ENCODE data around the gene TPT1.

Gene TPT1

GRCh38 chr13:45333977-45334922 lies 6.7 kb downstream of the TPT1 start:
- DNase-seq (ENCODE audit: low spot score), result no peak

- DNase-seq (ENCODE audit: low spot score), result no peak
Observed at GRCh38 chr13:45333251-45333976, 7.6 kb downstream of the TPT1 start.

GRCh38 chr13:45332831-45333219 lies 8.2 kb downstream of the TPT1 start:
- no peak for DNase-seq (ENCODE audit: low spot score)

DNA sequence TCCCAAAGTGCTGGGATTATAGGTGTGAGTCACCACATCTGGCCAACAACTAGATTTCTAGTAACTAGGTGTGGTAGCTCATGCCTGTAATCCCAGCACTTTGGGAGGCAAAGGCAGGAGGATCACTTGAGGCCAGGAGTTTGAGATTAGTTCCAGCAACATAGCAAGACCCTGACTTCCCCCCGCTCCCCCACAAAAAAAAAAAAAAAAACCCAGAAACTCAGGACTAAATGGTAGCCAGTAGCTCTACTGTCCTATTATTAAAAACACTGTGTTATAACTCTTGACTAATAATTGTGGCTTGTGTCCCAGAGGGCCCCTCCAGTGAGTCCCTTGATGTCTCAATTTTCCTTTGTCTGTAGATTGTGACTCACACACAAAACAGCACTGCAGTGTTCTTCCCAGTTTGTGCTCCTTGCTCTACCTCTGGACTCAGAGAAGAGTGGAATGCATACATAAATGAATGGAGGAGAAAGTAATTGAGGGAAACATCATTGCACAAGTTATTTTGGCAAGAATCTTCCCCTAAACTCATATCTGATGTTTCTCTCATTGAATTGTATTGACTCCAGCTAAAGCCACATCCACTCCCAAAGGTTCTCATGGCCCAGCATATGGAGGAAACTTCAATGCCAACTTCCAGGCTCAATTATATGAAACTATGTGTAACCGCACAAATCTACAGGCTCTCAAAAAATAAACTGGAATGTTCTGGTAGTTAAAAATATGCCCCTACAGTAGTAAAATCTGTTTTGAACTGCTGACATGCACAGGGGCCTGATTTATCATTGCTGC lies 8.8 kb downstream of the TPT1 start:
- DNase-seq (ENCODE audit: low spot score), result peak; percentile 37

- no peak for DNase-seq (ENCODE audit: low spot score)
Observed at GRCh38 chr13:45331692-45332035, 9.3 kb downstream of the TPT1 start.

GRCh38 chr13:45331123-45331619 lies 9.8 kb downstream of the TPT1 start:
- DNase-seq (ENCODE audit: low spot score), result no peak

- peak; percentile 44 for DNase-seq (ENCODE audit: low spot score)
Observed at GRCh38 chr13:45328661-45329111, 12.3 kb downstream of the TPT1 start.

DNA sequence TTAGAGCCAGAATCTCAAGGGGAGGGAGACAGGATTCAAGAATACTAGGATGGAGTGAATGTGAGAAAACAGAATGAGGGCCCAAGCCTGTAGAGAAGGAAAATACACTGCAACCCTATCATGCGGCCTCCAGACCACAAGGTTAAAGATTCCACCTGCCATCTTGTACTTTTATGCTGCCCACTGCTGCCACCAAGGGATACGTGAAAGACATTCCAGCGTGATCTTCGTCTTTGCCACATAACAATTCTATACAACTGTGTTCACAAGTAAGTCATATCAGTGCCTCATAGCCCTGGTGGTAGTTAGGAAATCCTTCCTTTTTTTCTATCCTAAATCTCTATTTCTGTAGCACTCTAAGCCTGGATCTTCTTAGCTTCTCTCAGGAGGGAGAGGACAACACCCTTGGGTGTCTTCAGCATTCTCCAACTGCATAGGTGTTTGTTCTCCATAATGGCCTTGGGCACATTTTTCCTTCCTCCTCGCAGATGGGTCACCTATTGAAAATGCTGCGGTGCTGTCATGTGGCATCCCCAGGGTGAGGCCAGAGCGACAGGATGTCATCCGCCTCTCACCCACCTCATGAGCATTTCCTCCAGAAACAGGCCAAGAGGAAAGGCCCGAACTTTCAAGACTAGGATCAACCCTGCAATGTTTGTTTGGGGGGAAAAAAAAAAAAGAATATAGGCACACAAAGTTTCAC lies 13.6 kb downstream of the TPT1 start:
- no peak for DNase-seq (ENCODE audit: low spot score)

DNA sequence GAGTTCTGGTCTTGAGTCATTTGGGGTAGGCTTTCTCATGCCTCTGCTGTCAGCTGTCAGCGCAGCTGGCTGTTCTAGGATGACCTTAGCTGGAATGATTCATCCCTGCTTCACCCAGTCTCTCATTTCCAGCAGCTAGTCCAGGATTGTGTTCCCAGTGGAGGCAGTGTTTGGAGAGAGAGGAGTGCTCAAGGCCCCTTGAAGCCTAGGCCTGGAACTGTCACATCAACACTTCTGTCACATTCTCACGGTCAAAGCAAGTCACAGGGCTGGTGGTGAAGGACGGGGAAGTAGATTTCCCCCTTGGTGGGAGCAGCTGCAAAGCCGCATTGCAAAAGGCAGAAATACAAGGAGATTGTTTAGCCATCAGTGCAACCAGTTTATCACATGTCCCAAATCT lies 15.2 kb downstream of the TPT1 start:
- peak; percentile 88 for DNase-seq (ENCODE audit: low spot score)

DNA sequence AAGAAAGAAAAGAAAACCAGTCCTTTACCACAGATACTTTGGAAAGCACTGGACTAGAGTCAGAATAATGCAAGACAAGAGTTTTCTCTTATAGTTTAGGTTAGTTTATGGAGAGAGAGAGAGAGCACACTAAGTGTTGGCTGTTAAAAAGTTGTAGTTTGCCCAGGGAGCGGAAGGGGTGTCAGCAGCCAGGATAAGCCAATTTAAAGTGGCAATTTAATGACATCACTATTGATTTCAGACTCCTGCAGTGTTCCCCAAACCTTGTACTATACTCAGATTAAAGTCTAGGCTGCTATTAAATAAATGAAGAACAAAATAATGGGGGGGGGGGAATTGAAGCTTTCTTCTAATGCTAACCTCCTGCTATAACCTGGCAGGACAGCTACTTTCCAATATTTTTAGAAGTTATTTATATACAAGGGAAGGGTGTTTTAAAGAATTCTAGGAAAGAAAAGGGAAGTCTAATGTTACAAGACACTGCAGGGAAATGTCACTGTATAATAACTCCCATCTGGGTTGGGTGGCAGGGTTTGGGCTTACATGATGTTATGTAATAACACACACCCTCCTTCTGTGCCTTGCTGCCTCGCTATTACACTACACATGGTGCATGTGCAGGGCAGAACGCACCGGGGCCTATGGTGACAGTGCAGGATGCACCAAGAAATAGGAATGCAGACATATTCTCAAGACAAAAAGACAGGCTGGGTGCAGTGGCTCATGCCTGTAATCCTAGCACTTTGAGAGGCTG lies 19.9 kb downstream of the TPT1 start:
- no peak for DNase-seq (ENCODE audit: low spot score)

DNA sequence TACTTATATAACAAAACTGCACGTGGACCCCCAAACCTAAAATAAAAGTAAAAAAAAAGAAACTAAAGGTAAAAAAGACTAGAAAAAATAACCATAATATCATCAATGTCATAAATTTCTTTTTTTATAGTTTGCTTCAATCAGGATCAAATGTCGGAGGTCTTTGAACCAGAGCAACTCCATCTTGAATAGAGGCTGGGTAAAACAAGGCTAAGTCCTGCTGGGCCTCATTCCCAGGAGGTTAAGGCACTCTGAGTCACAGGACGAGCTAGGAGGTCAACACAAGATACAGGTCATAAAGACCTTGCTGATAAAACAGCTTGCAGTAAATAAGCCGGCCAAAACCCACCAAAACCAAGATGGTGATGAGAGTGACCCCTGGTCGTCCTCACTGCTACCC lies 24.0 kb downstream of the TPT1 start:
- DNase-seq (ENCODE audit: low spot score), result no peak

- no peak for DNase-seq (ENCODE audit: low spot score)
Observed at GRCh38 chr13:45316338-45316737, 24.6 kb downstream of the TPT1 start.

- DNase-seq (ENCODE audit: low spot score), result no peak
Observed at GRCh38 chr13:45315520-45316167, 25.3 kb downstream of the TPT1 start.

DNA sequence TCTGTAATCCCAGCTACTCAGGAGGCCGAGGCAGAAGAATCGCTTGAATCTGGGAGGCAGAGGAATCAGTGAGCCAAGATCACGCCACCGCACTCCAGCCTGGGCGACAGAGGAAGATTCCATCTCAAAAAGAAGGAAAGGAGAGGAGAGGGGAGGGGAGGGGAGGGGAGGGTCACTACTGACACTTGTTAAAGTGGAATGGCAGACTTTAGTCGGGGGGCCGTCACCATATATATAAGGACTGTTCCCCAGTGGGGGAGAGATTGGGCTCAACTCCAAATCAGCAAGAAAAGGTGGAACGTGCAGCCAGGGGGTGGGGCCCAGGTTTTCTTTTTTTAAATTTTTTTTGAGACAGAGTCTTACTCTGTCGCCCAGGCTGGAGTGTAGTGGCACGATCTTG lies 26.2 kb downstream of the TPT1 start:
- DNase-seq (ENCODE audit: low spot score), result no peak

DNA sequence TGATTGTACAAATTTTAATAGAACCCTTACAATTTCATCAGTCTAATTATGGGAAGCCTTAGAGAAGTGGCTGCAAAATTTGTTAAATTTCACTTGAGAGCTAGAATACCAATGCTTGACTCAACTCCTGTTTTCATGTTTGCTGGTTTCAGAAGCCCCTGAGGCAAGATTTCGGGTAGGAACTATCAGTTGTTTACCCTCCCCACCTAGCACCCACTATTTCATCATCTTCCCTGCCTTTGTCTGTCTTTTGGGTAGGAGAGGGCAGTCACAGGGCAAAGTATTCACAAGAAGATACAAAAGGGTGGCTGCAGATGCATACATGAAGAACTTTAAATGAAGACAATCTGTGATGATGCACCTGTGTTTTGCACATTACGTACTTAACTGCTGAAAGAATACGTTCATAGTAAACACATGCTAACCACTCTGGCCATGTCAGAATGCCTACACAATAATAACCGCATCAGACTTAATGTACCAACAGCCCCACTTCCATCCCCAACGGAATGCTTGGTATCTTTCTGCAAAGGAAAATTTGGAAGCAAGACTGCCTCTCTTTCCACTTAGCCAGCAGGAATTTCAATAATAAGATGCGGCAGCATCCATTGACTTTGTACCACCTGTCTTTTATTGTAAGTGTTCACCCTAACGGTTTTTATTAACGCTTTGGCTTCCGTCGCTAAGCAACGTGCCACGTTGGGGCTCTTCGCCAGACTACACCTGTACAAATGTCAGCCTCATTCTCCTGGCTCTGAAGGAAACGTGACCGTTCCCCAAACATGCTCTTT lies 30.4 kb downstream of the TPT1 start:
- DNase-seq (ENCODE audit: low spot score), result no peak

GRCh38 chr13:45306966-45307365 lies 34.0 kb downstream of the TPT1 start:
- no peak for DNase-seq (ENCODE audit: low spot score)

- DNase-seq (ENCODE audit: low spot score), result no peak
Observed at GRCh38 chr13:45305079-45305478, 35.9 kb downstream of the TPT1 start.

GRCh38 chr13:45303866-45304265 lies 37.1 kb downstream of the TPT1 start:
- no peak for DNase-seq (ENCODE audit: low spot score)

DNA sequence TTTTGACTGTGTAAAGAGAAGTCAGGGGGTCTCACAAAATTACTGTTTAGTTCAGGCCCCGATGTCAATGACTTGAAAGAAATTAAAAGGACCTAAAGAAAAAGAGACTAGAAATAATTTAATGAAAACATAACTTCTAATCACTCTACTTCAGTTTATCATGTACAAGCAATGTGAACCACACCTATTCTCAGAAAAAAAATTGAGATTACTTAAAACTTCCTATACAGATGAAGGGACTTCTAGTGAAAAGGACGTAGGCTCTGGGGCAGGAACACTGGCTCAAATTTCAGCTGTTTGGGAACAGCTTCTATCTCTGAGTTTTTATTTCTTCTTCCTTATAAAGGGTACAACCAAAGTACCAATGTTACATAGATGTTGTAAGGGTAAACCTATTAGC lies 38.0 kb downstream of the TPT1 start:
- no peak for DNase-seq (ENCODE audit: low spot score)

DNA sequence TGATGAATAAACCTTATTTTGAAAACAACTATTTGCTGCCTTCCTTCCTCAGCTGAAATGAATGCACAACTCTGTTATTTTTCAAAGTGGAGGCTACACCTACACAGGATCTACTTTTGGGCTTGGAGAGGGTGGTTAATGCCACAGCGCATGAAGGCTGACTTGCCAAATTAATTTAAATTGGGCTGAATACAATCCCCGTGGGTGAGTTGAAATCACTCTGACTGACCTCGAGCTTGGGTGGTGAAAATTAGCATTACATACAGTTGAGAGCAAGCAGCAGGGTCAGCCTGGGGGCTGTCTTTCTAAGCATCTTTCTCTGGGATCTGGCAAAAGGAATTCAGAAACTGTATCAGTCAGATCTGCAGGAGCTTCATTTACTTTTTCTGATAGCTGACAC lies 38.5 kb downstream of the TPT1 start:
- DNase-seq (ENCODE audit: low spot score), result no peak
